GM12878 (cell line): Measurements from ENCODE around the gene IL20RB.

ENCODE experiments used
- BRCA1 ChIP-seq: IDR thresholded peaks from 2 replicates; pipeline ENCODE4 v1.6.1; 2011; ENCODE audit warnings: low read depth, low read length, improper control_type of control experiment
- SMC3 ChIP-seq: IDR thresholded peaks from 2 replicates; pipeline ENCODE4 v1.6.1; 2011; ENCODE audit warnings: low read length, improper control_type of control experiment, borderline replicate concordance

DNA sequence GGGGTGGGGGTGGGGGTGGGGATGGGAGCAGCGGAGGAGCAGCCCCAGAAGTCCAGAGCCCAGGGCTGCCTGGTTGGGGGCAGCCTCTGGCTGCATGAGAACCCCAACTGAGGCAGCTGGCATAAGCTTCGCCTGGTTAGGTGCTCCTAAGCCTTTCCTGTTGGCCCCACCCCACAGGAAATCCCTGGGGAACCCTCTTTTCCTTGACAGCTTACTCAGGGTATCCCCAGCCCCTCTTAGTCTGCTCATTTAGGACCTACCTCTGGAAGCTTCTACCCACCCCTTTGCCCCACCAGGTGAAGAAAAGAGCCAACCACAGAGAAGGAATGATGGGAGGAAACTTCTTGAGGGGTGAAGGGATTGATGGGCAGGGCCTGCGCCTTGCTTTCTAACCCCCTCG is 53.4 kb downstream of the IL20RB start:
- TF ChIP-seq SMC3 (no peak), BRCA1 (no peak)
